GM12878 (cell line): Measurements from ENCODE around the gene TMEM272. TPM values are rescaled to one million over a fixed set of nuclear protein-coding genes. Genes with fewer than 3 reads are reported as not detected.

Source experiments
- ATAC-seq: fragments of 200-7000 bp; cut with Tn5 transposase; 3 replicates; pipeline ENCODE4 v1.9.1; 2020; ENCODE audit warnings: mild to moderate bottlenecking, moderate library complexity
- BruUV-seq: library from RNA; stranded (reverse); fragments of 400-500 nt; replicated peaks from 2 replicates; lab custom pipeline; 2021; lab: Mats Ljungman, UMichigan
- CTCF ChIA-PET: fragments of 300-600 bp; sonication (Branson Sonifier 250); formaldehyde crosslinking; extraction: SDS; loops from one replicate; lab custom pipeline; 2021; ENCODE audit warnings: inconsistent platforms; lab: Yijun Ruan, JAX
- POLR2A ChIA-PET: fragments of 350-600 bp; formaldehyde crosslinking; extraction: SDS; loops from one replicate; lab custom pipeline; 2021; ENCODE audit warnings: inconsistent platforms; lab: Charles Lee
- RAD21 ChIA-PET: fragments of 300-600 bp; sonication (Branson Sonifier 250); formaldehyde crosslinking; loops from one replicate; lab custom pipeline; 2023; ENCODE audit warnings: antibody characterized with exemption; ENCODE audit not compliant: unreplicated experiment; lab: Charles Lee
- SMC1A ChIA-PET: fragments of 300-600 bp; sonication (Branson Sonifier 250); formaldehyde crosslinking; loops from one replicate; lab custom pipeline; 2023; ENCODE audit not compliant: unreplicated experiment, uncharacterized antibody; lab: Charles Lee
- DNase-seq: peaks from one replicate; pipeline ENCODE4 v3.0.0-alpha.2; 2011; ENCODE audit warnings: low read depth, low spot score
- FAIRE-seq: peaks from 3 replicates; lab custom pipeline; 2011; peaks lifted over from hg19 to GRCh38; lab: Jason Lieb, UNC
- H2AFZ ChIP-seq: 2 replicates; pipeline ENCODE4 v1.6.0; 2011; ENCODE audit warnings: low read depth, low read length, control low read depth; ENCODE audit not compliant: control insufficient read depth
- H3K27ac ChIP-seq: 2 replicates; pipeline ENCODE4 v1.5.1; 2011; ENCODE audit warnings: control low read depth; ENCODE audit not compliant: control insufficient read depth, insufficient read depth
- H3K27me3 ChIP-seq, 2 experiments: replicated peaks in 1 of 2; 2 replicates each; pipeline versions ENCODE4 v1.6.0 to v1.6.1; 2011; ENCODE audit warnings: low read length in 1 of 2; ENCODE audit not compliant: control insufficient read depth in 2 of 2, insufficient read depth in 2 of 2
- H3K36me3 ChIP-seq, 2 experiments: 2 replicates each; pipeline ENCODE4 v1.5.1; 2011; ENCODE audit warnings: low read length in 1 of 2; ENCODE audit not compliant: control insufficient read depth in 2 of 2, insufficient read depth in 2 of 2
- H3K4me1 ChIP-seq: 2 replicates; pipeline ENCODE4 v1.6.1; 2011; ENCODE audit warnings: mild to moderate bottlenecking, low read length, moderate library complexity, mixed read lengths; ENCODE audit not compliant: control insufficient read depth, insufficient read depth
- H3K4me2 ChIP-seq: 2 replicates; pipeline ENCODE4 v1.6.0; 2011; ENCODE audit warnings: control low read depth; ENCODE audit not compliant: control insufficient read depth, insufficient read depth
- H3K4me3 ChIP-seq: fragments of 200-600 bp; sonication (generic); 2 replicates; pipeline ENCODE4 v1.5.1; 2016
- H3K79me2 ChIP-seq: 2 replicates; pipeline ENCODE4 v1.6.0; 2011; ENCODE audit warnings: low read length; ENCODE audit not compliant: control insufficient read depth, insufficient read depth
- H3K9ac ChIP-seq: 2 replicates; pipeline ENCODE4 v1.8.0; 2011; ENCODE audit warnings: low read length, control low read depth, mixed read lengths; ENCODE audit not compliant: control insufficient read depth, insufficient read depth
- H3K9me3 ChIP-seq: replicated peaks from 3 replicates; pipeline ENCODE4 v1.5.1; 2011; ENCODE audit warnings: mild to moderate bottlenecking, low read length; ENCODE audit not compliant: control insufficient read depth, insufficient read depth
- H4K20me1 ChIP-seq: 2 replicates; pipeline ENCODE4 v1.6.0; 2011; ENCODE audit not compliant: control insufficient read depth, insufficient read depth
- EP300 ChIP-seq, 2 experiments: fragments of 150-350 bp in 1 of 2; IDR thresholded peaks; 2 replicates each; pipeline ENCODE4 v1.6.1; 2011 to 2012; ENCODE audit warnings: low read depth in 2 of 2, low read length in 2 of 2, borderline replicate concordance in 1 of 2, improper control_type of control experiment in 1 of 2, inconsistent platforms in 1 of 2; ENCODE audit not compliant: control insufficient read depth in 1 of 2
- IKZF2 ChIP-seq, 2 experiments: fragments of 450-650 bp; IDR thresholded peaks; 2 replicates each; pipeline ENCODE4 v1.6.1; 2017; ENCODE audit warnings: mild to moderate bottlenecking in 2 of 2, moderate library complexity in 2 of 2
- RAD21 ChIP-seq: IDR thresholded peaks from 2 replicates; pipeline ENCODE4 v1.6.1; 2011; ENCODE audit warnings: mild to moderate bottlenecking, low read depth, low read length, moderate library complexity; ENCODE audit not compliant: insufficient read depth
- RAD51 ChIP-seq: fragments of 450-650 bp; IDR thresholded peaks from 2 replicates; pipeline ENCODE4 v1.6.1; 2016; ENCODE audit warnings: moderate library complexity, mild to moderate bottlenecking, inconsistent platforms
- SIX5 ChIP-seq: IDR thresholded peaks from 2 replicates; pipeline ENCODE4 v1.6.1; 2011; ENCODE audit warnings: mild to moderate bottlenecking, low read depth, low read length, moderate library complexity; ENCODE audit not compliant: severe bottlenecking
- SPI1 ChIP-seq: IDR thresholded peaks from 2 replicates; pipeline ENCODE4 v1.6.1; 2011; ENCODE audit warnings: low read depth, mild to moderate bottlenecking, low read length, moderate library complexity, borderline replicate concordance; ENCODE audit not compliant: insufficient read depth
- TARDBP ChIP-seq: IDR thresholded peaks from 2 replicates; pipeline ENCODE4 v1.6.1; 2016; ENCODE audit warnings: borderline replicate concordance
- TCF12 ChIP-seq: IDR thresholded peaks from 2 replicates; pipeline ENCODE4 v1.6.1; 2011; ENCODE audit warnings: low read depth, mild to moderate bottlenecking, low read length
- ZBED1 ChIP-seq: IDR thresholded peaks from 2 replicates; pipeline ENCODE4 v1.6.1; 2016; ENCODE audit warnings: borderline replicate concordance
- ZNF217 ChIP-seq: fragments of 450-650 bp; IDR thresholded peaks from 2 replicates; pipeline ENCODE4 v1.6.1; 2017; ENCODE audit warnings: antibody characterized with exemption, mild to moderate bottlenecking
- ZNF24 ChIP-seq: fragments of 450-650 bp; IDR thresholded peaks from 2 replicates; pipeline ENCODE4 v1.6.1; 2017; ENCODE audit warnings: antibody characterized with exemption, mild to moderate bottlenecking
- WGBS: methylation state at CpG from one replicate; pipeline ENCODE4 v1.1.6; 2016; ENCODE audit warnings: low lambda C conversion rate; ENCODE audit not compliant: insufficient replicate concordance, insufficient coverage; ENCODE audit errors: missing lambda C conversion rate; 5-methylcytosine and 5-hydroxymethylcytosine counted together
- in situ Hi-C: fragments of 300-500 bp; cut with MboI; formaldehyde crosslinking; loops from 9 replicates; pipeline ENCODE4 v1.14.3; 2018; ENCODE audit warnings: mixed read lengths
- intact Hi-C: fragments of 100-400 bp; cut with micrococcal nuclease; formaldehyde crosslinking; loops from one replicate; pipeline ENCODE4 v1.14.2; 2022; ENCODE audit not compliant: unreplicated experiment
- polyA plus RNA-seq, 11 experiments: library from polyadenylated mRNA; depleted of rRNA in 4 of 11; unstranded in 6 of 11; stranded (reverse) in 5 of 11; fragments of >200 nt; fragmentation: Nextera tagmentation in 4 of 11; fragmentation: Illumina TruSeq in 1 of 11; extraction: Ambion mirVana in 4 of 11; extraction: Trizol in 1 of 11; gene quantifications; 1 replicate in 1 of 11; 2 replicates in 10 of 11; pipeline versions ENCODE4 v1.2.1 to v1.2.3, GENCODE V29; 2011 to 2016; ENCODE audit warnings: inconsistent platforms in 2 of 11, missing spikeins in 2 of 11, low read depth in 1 of 11
- total RNA-seq, 4 experiments: library from RNA; depleted of rRNA in 3 of 4; stranded (reverse); fragments of >200 nt in 3 of 4; fragmentation: Illumina TruSeq in 1 of 4; extraction: Trizol in 1 of 4; gene quantifications; 2 replicates each; pipeline versions ENCODE4 v1.2.1 to v1.2.3, GENCODE V29; 2013 to 2021
- TF ChIP-seq, protein P1 (sequence below): fragments of 450-650 bp; IDR thresholded peaks from 2 replicates; pipeline ENCODE4 v1.6.1; 2017; ENCODE audit warnings: antibody characterized with exemption, mild to moderate bottlenecking, moderate library complexity
- TF ChIP-seq, protein P2 (sequence below): fragments of 450-650 bp; IDR thresholded peaks from 2 replicates; pipeline ENCODE4 v1.6.1; 2016; ENCODE audit warnings: mild to moderate bottlenecking
- TF ChIP-seq, protein P3 (sequence below): fragments of 450-650 bp; IDR thresholded peaks from 2 replicates; pipeline ENCODE4 v1.6.1; 2017; ENCODE audit warnings: borderline replicate concordance

Gene TMEM272
- total and polyA plus RNA-seq, 10 of the 15 experiments (the other 5 are each of a cell fraction or from before 2014, with no cell fraction given) = 0.01 to 0.04 TPM; not detected in 8

DNA sequence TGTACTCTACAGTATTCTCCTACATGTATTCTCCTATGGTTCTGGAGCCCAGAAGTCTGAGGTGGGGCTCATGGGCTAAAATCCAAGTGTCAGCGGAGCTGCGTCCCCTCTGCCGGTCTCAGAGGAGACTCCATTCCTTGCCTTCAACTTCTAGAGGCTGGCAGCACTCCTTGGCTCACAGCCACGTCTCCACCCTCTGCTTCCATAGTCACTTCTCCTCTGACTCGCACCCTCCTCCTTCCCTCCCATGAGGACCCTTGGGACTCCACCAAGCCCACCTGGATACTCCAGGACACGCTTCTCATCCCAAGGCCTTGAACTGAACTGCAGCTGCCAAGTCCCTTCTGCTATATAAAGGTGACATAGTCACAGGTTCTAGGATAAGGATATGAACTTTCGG lies 68.8 kb downstream of the TMEM272 start:
- intact Hi-C loops = no loop called here
- POLR2A ChIA-PET = no interaction called here

DNA sequence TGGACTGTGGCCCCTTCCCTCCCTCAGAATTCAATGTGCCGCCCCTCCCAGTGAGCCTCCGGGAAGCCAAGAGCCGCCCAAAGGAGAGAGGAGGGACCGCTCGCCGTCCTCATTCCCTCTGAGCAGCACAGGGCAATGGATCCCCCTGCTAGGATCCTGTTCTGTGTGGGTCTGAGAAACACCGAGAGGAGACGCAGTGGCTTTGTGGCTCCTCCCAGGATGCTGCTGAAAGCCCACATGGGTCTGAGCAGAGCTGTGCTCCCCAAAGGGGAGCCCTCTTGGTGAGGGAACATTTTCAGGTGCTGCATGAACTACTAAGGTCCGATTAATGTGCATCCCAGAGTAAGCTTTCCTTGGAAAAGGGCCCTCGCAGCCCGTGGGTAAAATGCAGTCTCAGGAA lies 71.5 kb downstream of the TMEM272 start:
- ChIA-PET POLR2A (no interaction called here), RAD21 (no interaction called here), SMC1A (no interaction called here), CTCF (no interaction called here)
- Histone ChIP-seq H3K9me3 (no peaks in the 10 kb centered on the region), H3K79me2 (no peaks in the 10 kb centered on the region), H4K20me1 (no peaks in the 10 kb centered on the region), H3K4me3 (no peak overlapping the region), H3K4me1 (no peaks in the 10 kb centered on the region), H3K27me3 (no peaks in the 10 kb centered on the region), H3K4me2 (no peak overlapping the region), H3K36me3 (no peaks in the 10 kb centered on the region), H3K27ac (no peak overlapping the region), H3K9ac (no peak overlapping the region), H2AFZ (no peak overlapping the region)
- DNase-seq (no peak), FAIRE-seq (no peak), ATAC-seq (no peak)
- intact Hi-C loops (no loop called here), in situ Hi-C loops (no loop called here)
- BruUV-seq = no TSS peak
- 93% methylated on average over 11 of the region's 11 CpGs for WGBS
- TF ChIP-seq, protein P1, sequence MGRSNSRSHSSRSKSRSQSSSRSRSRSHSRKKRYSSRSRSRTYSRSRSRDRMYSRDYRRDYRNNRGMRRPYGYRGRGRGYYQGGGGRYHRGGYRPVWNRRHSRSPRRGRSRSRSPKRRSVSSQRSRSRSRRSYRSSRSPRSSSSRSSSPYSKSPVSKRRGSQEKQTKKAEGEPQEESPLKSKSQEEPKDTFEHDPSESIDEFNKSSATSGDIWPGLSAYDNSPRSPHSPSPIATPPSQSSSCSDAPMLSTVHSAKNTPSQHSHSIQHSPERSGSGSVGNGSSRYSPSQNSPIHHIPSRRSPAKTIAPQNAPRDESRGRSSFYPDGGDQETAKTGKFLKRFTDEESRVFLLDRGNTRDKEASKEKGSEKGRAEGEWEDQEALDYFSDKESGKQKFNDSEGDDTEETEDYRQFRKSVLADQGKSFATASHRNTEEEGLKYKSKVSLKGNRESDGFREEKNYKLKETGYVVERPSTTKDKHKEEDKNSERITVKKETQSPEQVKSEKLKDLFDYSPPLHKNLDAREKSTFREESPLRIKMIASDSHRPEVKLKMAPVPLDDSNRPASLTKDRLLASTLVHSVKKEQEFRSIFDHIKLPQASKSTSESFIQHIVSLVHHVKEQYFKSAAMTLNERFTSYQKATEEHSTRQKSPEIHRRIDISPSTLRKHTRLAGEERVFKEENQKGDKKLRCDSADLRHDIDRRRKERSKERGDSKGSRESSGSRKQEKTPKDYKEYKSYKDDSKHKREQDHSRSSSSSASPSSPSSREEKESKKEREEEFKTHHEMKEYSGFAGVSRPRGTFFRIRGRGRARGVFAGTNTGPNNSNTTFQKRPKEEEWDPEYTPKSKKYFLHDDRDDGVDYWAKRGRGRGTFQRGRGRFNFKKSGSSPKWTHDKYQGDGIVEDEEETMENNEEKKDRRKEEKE = no peak
- TF ChIP-seq TARDBP = no peak
- no peak for TF ChIP-seq ZBED1
- no peak for TF ChIP-seq SIX5
- no peak for TF ChIP-seq ZNF217
- no peak for TF ChIP-seq RAD21
- TF ChIP-seq ZNF24 = no peak
- no peak for TF ChIP-seq SPI1
- TF ChIP-seq, protein P2, sequence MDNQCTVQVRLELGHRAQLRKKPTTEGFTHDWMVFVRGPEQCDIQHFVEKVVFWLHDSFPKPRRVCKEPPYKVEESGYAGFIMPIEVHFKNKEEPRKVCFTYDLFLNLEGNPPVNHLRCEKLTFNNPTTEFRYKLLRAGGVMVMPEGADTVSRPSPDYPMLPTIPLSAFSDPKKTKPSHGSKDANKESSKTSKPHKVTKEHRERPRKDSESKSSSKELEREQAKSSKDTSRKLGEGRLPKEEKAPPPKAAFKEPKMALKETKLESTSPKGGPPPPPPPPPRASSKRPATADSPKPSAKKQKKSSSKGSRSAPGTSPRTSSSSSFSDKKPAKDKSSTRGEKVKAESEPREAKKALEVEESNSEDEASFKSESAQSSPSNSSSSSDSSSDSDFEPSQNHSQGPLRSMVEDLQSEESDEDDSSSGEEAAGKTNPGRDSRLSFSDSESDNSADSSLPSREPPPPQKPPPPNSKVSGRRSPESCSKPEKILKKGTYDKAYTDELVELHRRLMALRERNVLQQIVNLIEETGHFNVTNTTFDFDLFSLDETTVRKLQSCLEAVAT = no peak
- no peak for TF ChIP-seq IKZF2 (IDR thresholded peaks at IDR 0.05)
- no peak for TF ChIP-seq RAD51

More for the DNA sequence above, 68.8 kb downstream of the TMEM272 start:
- Histone ChIP-seq H3K27me3 (no peaks in the 10 kb centered on the region), H3K9me3 (no peaks in the 10 kb centered on the region), H3K27ac (no peak overlapping the region), H3K9ac (no peak overlapping the region), H2AFZ (no peak overlapping the region), H4K20me1 (no peaks in the 10 kb centered on the region), H3K4me2 (no peak overlapping the region), H3K4me3 (no peak overlapping the region), H3K36me3 (no peaks in the 10 kb centered on the region), H3K79me2 (no peaks in the 10 kb centered on the region), H3K4me1 (no peaks in the 10 kb centered on the region)
- ChIA-PET SMC1A (no interaction called here), RAD21 (no interaction called here), CTCF (no interaction called here)
- no TSS peak for BruUV-seq
- WGBS = 88% methylated on average over 7 of the region's 7 CpGs
- TF ChIP-seq EP300 (IDR thresholded peaks at IDR 0.05; ENCODE audit: borderline replicate concordance in 1 of 2, control insufficient read depth in 1 of 2, low read depth in 2 of 2, low read length in 2 of 2) = no peak
- TF ChIP-seq, protein P3, sequence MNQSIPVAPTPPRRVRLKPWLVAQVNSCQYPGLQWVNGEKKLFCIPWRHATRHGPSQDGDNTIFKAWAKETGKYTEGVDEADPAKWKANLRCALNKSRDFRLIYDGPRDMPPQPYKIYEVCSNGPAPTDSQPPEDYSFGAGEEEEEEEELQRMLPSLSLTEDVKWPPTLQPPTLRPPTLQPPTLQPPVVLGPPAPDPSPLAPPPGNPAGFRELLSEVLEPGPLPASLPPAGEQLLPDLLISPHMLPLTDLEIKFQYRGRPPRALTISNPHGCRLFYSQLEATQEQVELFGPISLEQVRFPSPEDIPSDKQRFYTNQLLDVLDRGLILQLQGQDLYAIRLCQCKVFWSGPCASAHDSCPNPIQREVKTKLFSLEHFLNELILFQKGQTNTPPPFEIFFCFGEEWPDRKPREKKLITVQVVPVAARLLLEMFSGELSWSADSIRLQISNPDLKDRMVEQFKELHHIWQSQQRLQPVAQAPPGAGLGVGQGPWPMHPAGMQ = no peak
- TF ChIP-seq TCF12 = no peak
- in situ Hi-C loops = no loop called here
- ATAC-seq = no peak
- no peak for DNase-seq
- no peak for FAIRE-seq
